ENCODE data around the gene DDX51.

The DDX51 gene, protein sequence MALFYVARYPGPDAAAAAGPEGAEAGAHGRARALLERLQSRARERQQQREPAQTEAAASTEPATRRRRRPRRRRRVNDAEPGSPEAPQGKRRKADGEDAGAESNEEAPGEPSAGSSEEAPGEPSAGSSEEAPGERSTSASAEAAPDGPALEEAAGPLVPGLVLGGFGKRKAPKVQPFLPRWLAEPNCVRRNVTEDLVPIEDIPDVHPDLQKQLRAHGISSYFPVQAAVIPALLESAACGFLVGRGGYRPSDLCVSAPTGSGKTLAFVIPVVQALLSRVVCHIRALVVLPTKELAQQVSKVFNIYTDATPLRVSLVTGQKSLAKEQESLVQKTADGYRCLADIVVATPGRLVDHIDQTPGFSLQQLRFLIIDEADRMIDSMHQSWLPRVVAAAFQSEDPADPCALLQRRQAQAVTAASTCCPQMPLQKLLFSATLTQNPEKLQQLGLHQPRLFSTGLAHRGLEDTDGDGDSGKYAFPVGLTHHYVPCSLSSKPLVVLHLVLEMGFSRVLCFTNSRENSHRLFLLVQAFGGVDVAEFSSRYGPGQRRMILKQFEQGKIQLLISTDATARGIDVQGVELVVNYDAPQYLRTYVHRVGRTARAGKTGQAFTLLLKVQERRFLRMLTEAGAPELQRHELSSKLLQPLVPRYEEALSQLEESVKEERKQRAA

DNA sequence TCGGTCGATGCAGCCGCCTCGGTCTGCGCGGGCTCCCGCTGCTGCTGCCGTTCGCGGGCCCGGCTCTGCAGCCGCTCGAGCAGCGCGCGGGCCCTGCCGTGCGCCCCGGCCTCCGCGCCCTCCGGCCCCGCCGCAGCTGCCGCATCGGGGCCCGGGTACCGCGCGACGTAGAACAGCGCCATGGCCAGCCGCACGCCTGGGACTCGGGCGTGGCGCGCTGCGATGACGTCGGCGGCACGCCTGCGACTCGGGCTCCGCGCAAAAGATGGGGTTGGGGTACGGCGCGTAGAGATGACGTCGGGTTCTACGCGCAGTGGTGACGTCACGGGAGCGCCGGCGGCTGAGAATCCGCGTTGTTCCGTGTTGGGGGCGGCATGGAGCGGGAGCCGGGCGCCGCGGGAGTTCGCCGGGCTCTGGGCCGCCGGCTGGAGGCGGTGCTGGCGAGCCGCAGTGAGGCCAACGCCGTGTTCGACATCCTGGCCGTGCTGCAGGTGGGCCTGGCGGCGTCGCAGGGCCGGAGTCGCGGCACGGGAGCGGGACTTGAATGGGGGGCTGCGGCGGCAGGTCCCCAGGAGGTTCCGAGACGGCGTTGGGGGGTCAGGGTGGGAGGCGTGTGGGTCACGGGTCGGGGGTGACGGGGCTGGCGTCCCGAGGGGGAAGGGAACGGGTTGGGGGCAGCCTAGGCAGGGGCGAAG lies at the start of gene DDX51, which contains the start of gene NOC4L:
TSS of gene DDX51 (minus strand) at position 205 of the 695 bp plus-strand sequence. CDS start at position 182, 23 bp downstream.
TSS of gene NOC4L (plus strand) at position 343 of the 695 bp plus-strand sequence. CDS start at position 375, 32 bp downstream.
- peak; percentile 93 for DNase-seq (ENCODE audit: low read depth)

DNA sequence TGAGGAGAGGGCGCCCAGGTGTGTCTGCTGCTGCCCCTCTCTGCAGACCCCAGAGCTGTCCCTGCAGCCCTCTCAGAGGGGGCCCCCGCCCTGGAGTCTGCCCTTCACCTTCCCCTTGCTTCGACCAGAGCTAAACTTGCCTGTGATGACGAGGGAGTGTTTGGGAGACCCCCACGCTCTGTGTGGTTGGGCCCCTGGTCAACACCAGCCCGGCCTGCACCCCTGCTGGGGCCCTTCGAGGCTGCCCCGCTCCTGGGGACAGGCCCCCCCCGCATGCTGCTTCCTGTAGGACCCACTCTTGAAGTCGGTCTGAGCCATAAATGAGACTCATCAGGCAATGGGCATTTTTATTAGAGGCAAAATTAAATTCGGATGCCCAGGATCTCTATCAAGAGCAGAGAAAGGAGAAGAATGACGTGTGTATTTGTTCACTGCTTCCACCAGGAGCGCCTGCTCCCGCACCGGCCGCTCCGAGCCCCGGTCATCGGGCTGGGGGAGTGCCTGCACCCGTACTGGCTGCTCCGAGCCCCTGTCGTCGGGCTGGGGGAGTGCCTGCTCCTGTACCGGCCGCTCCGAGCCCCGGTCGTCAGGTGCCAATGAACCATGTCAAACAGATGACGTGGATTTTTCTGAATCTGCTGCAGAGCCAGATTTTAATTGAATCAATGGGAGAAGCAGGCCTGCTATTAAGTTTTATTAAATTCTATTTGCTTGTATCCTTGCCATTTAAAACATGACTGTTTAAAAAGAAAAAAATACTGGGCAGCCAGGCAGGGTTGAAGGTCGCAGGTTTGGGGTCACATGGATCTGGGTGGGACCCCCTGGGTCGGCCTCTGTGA lies 47.8 kb upstream of the DDX51 start:
- DNase-seq (ENCODE audit: low read depth), result no peak

DNA sequence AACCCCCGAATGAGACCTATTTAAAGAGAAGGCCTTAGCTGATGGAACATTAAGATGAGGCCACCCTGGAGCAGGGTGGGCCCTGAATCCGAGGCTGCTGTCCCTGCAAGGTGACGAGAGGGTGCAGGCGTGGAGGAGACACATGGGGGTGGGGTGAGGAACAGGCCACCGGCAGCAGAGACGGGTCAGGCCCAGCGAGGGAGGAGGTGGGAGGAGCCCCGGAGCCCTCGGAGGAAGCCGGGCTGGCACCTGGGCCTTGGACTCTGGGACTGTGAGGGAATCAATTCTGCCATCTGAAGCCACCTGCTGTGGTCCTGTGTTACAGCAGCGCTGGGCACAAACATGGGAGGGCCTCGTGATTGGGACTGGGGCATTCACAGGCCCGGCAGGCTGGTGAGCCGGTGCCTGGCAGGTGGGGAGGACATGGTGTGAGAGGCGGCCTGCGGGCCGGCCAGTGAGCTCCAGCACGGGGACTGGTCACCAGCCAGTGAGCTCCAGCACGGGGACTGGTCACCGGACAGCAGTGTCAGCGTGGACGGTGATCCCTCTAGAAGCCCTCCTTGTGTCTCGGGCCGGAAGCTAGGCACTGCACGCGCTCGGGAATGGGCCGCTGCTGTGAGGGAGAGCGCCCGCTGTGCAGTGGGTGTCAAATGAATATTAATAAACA lies 46.8 kb upstream of the DDX51 start:
- no peak for DNase-seq (ENCODE audit: low read depth)

DNA sequence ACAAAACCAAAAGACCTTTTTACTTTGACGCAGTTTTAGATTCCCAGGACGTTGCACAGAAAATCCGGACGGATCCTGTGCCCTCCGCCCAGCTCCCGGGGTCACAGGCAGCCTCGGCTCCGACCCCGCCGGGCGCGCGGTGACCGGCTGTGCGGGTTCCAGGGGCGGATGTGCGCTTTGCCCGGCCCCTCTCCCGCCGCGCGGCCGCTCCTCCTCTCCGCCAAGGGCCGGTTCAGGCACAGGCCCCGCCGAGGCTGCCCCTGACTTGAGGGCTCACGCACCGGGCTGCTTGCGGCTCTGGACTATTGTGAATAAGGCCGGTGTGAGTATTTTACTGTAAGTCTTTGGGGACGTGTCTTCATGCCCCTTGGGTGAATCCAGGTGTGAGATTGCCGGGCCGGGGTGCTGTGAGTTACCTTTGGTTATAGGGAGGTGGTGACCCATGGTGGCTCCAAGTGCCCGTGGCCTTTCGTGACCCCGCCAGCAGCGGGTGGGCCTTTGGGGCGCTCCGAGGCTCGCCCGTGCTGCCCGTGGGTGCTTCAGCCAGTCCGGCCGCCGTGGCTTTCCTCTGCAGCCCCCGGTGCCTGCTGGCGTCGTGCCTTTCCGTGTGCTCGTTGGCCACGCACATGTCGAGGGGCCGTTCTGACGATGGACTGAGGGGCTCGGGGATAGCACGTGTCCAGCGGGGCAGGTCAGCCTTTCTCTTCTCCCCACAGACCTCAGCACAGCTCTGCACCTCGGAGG lies 46.1 kb upstream of the DDX51 start:
- no peak for DNase-seq (ENCODE audit: low read depth)

DNA sequence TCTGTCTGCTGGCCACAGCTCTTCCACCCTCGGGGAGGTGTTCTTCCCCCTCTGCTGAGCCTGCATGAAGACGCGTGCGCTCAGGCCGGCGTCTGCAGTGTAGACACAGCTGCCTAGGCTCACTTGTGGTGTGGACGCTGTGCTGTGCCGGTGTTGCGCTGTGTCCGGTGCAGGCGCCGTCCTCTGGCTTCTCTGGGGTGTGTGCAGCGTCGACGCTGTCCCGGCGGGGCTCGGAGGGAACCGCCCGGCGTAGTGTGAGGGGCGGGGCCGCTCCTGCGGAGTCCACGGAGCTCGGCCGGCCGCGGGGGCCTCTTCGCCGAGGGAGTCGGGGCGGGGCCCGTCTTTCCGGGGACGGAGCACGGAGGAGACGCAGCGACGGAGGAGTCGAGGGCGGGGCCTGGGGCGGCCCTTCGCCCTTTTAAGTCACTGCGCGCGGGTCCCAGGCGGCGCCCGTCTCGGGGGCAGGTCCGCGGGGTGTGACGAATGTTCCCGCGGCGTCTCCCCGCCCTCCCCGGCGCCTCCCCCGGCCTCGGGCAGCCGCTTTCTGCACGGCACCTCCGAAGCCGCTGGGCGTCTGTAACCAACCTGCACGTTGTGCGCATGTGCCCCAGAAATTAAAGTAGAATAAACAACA lies 45.4 kb upstream of the DDX51 start:
- peak; percentile 87 for DNase-seq (ENCODE audit: low read depth)

DNA sequence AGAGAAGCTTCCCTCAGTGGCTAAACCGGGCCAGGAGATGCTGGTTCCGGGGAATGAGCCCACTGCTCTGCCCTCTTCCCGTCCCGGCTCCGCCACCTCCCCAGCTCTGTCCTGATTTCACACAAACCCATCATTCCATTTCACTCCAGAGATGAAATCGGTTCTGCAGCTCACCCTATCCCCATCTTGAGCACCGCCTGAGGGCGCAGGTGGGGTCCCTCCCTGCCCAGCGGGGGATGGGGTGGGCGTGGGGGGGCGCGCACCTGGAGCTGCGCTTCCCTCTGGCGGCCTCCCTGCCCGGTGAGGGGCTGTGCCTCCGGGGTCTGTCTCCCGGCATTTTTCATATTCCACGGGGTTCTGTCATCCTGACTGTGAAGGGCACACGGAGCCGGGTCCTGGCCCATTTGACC lies 44.8 kb upstream of the DDX51 start:
- DNase-seq (ENCODE audit: low read depth), result no peak

DNA sequence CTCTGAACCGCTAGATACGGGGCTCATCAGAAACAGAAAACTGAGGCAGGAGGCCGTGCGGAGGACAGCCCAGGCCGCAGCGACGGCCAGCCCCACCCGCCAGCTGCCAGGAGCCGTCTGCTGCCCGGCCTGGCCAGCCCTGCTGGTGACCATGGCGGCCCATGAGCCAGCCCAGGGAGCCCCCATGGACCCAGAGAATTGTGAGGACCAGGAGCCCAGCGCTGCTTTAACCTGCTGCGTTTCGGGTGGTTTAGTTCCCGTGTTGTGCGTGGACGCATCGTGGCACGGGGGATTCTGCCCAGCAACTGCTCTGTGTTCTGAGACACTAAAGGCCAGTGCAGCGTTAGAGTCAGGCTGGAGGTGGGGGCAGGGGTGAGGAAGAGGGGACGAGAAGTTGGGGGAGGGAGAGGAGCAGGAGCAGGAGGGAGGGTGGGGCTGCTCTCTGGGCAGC lies 44.4 kb upstream of the DDX51 start:
- DNase-seq (ENCODE audit: low read depth), result no peak

DNA sequence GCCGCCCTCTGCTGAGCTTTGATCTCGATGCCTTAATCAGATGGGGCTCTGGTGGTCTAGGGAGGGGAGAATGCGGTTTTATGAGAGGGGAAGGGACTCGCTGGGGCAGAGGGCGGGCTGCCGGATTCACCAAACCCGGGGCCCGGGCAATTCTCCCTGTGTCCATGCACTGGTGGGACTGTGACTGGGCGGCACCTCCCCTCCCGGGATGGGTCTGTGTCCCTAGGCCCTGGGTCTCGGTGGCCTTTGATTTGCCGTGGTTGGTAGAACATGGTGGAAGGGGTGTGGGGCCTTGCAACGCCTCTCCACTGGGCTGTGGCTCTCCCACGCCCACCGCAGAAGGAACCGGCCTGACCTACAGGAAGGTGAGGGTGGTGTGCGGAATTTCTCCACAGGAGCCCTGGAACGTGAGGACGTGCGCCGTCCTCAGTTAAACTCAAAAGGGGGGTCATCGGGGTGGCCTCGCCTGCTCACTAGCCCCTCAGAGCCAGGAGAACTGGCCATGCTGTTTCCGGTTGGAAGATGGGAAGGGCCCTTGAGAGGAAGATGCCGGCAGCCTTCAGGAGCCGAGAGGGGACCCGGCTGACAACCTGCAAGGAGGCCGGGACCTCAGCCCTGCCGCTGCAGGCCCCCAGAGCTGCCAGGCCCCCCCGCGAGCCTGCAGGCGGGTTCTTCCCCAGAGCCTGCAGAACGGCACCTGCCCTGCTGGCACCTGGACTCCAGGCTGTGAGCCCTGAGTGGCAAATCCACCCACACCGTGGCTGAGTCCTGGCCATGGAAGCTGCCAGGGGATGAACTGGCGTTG lies 43.7 kb upstream of the DDX51 start:
- no peak for DNase-seq (ENCODE audit: low read depth)

DNA sequence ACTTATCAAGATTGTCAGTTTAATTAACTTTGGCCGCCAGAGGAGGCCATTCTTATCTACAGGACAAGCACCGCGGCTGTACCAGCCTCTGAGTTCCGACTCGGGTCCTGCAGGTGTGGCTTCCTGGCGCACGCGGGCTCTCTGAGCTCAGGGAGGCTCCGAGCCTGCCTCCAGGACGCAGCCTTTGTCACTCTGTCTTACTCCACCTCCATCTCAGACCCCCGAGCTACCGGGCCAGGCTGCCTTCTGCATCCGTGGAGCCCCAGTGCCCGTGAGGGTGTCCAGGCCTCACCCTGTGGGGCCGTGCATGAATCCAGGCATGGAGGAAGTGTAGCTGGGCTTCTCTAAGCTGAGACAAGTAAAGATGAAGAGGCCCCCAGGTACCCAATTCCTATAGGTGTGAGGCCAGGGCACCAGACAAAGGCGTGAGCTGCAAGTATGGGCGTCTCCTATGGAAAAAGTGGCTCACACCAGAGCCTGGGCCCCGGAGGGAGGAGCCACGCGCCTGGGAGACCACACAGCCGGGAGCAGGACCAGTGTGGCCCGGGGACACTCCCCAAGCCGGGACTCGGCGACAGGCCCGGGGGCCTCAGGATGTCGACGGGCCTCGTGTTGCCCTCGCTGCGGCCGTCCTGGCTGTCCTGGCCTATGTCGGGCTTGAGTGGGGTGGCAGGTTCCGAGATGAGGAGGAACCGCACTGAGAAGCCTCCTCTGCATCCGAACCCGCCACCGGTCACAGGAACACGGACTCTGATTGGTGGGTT lies 42.9 kb upstream of the DDX51 start:
- no peak for DNase-seq (ENCODE audit: low read depth)

DNA sequence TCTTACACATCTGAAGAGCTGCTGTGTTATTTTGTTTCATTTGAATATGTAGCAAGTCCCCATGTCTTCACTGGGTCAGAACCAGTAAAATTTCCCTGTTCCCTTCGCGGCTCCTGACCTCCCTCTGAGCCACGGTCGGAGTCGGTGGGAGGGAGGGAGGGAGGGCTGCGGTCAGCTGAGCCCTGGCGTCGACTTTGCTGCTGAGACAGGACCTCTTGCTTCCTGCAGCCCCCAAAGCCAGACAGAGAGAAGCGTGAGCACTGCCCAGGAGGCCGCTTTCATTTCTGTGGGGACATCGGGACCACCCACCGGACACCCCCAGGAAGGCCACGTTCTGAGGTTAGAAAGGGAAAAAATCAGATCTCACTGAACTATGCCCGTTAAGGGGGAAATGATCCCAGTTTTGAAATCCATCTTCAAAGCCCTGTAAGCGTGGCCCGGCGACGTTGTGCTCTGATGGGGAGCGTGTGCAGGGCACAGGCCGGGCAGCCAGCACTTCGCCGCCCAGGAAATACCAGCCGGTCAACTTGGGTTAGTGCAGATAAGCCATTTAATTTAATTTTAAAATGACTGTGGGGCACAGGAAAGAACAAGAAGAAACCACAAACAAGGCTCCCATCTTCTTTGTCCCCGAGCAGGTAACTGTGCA lies 42.2 kb upstream of the DDX51 start:
- no peak for DNase-seq (ENCODE audit: low read depth)

DNA sequence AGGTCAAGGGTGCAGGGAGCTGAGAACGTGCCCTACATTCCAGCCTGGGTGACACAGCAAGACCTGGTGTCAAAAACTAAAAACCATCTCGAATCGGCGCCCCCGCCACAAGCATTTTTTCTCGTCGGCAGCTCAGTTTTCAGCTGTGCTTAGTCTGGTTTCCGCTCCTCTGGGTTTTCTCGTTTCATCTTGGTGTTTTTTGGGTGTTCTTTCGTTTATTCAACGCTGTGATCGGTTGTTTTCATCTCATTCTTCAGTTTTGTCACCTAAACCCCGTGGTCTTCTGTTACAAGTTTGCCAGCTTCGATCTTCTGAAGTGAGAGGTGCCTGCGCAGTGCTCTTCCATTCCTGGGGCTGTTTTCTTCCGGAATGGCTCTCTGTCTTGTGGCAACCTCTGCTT lies 41.6 kb upstream of the DDX51 start:
- DNase-seq (ENCODE audit: low read depth), result no peak

DNA sequence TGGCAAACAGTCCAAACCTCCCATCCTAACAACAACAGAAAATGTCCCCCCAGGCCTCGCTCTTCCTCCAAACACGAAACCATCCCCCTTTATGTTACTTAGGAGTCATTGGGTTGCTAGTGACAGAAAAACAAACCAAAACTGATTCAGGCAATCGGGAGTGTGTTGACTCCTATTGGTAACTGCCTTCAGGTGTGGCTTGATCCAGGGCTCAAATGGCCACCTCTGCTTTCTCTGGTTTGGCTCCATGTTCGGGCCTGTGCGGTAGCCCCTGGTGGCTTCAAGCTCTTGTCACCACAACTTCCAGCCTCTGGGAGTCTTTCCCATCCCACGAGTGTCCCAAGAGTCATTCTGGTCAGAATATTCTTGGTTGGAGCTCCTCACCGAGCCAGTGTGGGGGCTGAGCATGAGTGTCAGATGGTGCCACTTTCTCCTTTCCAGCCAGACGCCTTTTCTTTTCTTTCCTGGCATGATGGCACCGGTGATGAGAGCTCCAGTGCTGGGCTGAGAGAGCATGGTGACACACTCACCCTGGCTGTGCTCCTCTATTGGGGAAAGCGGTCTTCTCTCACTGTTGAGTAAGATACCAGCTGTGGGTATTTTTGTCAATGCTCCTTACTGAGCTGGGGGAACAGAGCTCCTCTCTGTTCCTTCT lies 38.7 kb upstream of the DDX51 start:
- DNase-seq (ENCODE audit: low read depth), result no peak

DNA sequence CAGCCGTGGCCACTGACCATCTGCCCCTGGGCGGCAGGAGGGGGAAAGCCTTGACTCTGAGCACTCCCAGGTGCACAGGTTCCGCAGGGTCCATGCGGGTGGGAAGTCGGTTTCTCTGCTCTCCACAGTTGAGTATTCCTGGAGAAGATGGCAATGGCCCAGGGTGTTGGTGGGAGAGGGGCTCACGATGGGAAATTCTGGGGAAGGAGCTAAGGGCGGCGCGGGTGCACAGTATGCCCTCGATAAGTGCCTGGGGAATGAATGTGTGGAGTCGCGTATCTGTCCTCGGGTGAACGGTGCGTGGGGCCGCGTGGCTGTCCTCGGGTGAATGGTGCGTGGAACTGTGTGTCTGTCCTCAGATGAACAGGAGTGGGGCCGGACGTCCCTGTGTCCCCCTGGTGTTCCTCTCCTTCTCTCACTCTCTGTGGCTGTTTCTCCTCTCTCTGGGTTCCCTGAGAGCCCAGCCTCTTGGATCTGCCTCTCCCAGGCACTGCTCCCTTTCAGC lies 38.1 kb upstream of the DDX51 start:
- DNase-seq (ENCODE audit: low read depth), result no peak

DNA sequence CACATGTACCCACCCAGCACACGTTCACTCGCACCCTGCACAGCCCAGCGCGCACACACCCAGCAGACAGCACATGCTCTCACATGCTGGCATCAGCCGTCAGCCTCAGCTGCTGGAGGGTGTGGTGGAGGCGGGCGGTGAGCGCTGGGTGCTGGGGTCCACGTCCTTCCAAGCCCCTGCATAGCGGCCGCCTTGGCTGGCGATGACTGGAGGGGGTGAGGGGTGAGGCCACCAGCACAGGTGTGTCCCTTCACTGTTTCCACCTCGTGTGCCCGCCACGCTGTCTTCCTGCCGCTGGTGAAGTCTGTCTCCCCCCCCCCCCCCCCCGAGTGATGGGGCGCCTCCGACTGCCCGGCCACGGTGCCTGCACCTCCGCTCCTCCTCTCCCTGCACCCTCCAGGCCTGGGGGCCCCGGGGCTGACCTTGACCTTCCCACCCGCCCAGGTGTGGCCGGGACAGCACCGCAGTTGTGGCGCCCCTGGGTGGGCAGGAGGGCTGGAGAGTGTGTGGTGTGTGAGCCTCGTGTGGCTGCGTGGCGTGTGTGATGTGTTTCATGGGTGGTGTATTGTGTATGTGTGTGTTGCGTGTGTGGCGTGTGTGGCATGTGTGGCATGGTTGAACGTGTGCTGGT lies 37.6 kb upstream of the DDX51 start:
- no peak for DNase-seq (ENCODE audit: low read depth)

DNA sequence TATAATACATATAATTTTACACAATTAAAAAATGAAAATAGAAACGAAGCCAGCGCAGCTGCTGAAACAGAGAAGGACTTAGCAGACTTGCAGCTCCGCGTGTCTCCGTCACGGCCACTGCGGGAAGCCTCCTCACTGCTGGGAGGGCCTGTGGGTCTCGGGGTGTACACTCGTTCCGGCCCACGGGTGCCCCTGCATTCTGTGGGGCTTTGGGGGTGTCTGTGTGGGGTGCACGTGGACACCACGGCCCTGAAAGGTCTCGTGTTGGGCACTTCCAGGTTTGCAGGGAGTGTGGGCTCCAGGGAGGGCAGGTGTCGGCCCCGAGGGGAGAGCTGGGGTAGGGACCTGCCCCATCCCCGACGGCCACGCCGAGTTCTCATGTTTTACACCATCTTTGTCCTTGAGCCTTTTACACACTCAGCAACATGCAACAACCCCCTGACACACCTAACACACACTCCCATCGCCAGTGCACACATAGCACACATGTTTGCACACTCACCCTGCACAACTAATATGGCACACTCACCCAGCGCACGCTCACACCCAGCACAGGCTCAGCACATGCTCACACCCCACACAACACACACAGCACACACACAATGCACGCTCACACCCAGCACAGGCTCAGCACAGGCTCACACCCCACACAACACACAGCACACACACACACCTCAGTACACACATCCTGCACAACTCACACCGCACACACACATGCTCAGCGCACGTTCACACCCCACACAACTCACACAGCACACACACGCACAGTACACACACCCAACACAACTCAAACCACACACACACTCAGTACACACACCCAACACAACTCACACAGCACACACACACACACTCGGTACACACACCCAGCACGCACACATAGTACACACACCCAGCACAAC lies 36.8 kb upstream of the DDX51 start:
- no peak for DNase-seq (ENCODE audit: low read depth)

All from stimulated activated CD8-positive, alpha-beta memory T cell treated with anti-CD3 and anti-CD28 coated beads, Interleukin-12 subunit alpha, Interleukin-12 subunit beta, amount 100 ng/mL, for 1 hour (primary cell).